Hepatic stellate cell (primary cell): ENCODE measurements around the gene FMNL2.
"Not testable (repeated sequence)": the region's sequence is repeated elsewhere in the genome, so short reads cannot be mapped to it uniquely, and the experiment has no call there.

ENCODE experiments used
- DNase-seq: peaks from one replicate; pipeline ENCODE4 v3.0.0; 2011; ENCODE audit warnings: low spot score

Gene FMNL2

GRCh38 chr2:152376385-152376784, 41.4 kb downstream of the FMNL2 start:
- no peak for DNase-seq

GRCh38 chr2:152376968-152377367, 42.0 kb downstream of the FMNL2 start:
- DNase-seq = no peak

GRCh38 chr2:152379089-152379488, 44.1 kb downstream of the FMNL2 start:
- DNase-seq = no peak

- DNase-seq = no peak
Observed at GRCh38 chr2:152380261-152381055, 45.5 kb downstream of the FMNL2 start.

- DNase-seq = no peak
Observed at GRCh38 chr2:152383702-152384101, 48.7 kb downstream of the FMNL2 start.

- no peak for DNase-seq
Observed at GRCh38 chr2:152384992-152385391, 50.0 kb downstream of the FMNL2 start.

- DNase-seq = no peak
Observed at GRCh38 chr2:152385650-152386049, 50.7 kb downstream of the FMNL2 start.

- no peak for DNase-seq
Observed at GRCh38 chr2:152386266-152386665, 51.3 kb downstream of the FMNL2 start.

- no peak for DNase-seq
Observed at GRCh38 chr2:152387041-152387440, 52.1 kb downstream of the FMNL2 start.

- DNase-seq = not testable (repeated sequence)
Observed at GRCh38 chr2:152388269-152388668, 53.3 kb downstream of the FMNL2 start.

- no peak for DNase-seq
Observed at GRCh38 chr2:152389483-152389882, 54.5 kb downstream of the FMNL2 start.

- no peak for DNase-seq
Observed at GRCh38 chr2:152390837-152391236, 55.9 kb downstream of the FMNL2 start.

GRCh38 chr2:152391318-152391717, 56.3 kb downstream of the FMNL2 start:
- no peak for DNase-seq

GRCh38 chr2:152393377-152393776, 58.4 kb downstream of the FMNL2 start:
- DNase-seq = no peak

GRCh38 chr2:152394326-152394725, 59.4 kb downstream of the FMNL2 start:
- no peak for DNase-seq

GRCh38 chr2:152395103-152395502, 60.1 kb downstream of the FMNL2 start:
- DNase-seq = no peak

GRCh38 chr2:152395572-152395971, 60.6 kb downstream of the FMNL2 start:
- DNase-seq = no peak

- no peak for DNase-seq
Observed at GRCh38 chr2:152396051-152396511, 61.1 kb downstream of the FMNL2 start.

- DNase-seq = no peak
Observed at GRCh38 chr2:152396763-152397162, 61.8 kb downstream of the FMNL2 start.

GRCh38 chr2:152399003-152399402, 64.0 kb downstream of the FMNL2 start:
- DNase-seq = no peak

GRCh38 chr2:152400607-152401214, 65.7 kb downstream of the FMNL2 start:
- DNase-seq = no peak

GRCh38 chr2:152402780-152403759, 68.1 kb downstream of the FMNL2 start:
- DNase-seq = no peak
